GM04504 (cell line): ENCODE data around the gene RSAD2.
A peak's percentile ranks its signal among the peaks of the same experiment; 100 is the strongest.
"Not testable (repeated sequence)": the region's sequence is repeated elsewhere in the genome, so short reads cannot be mapped to it uniquely, and the experiment has no call there.

ENCODE experiments used
- DNase-seq: peaks from one replicate; pipeline ENCODE4 v3.0.0-alpha.2; 2012; ENCODE audit warnings: low read depth

The RSAD2 gene, protein sequence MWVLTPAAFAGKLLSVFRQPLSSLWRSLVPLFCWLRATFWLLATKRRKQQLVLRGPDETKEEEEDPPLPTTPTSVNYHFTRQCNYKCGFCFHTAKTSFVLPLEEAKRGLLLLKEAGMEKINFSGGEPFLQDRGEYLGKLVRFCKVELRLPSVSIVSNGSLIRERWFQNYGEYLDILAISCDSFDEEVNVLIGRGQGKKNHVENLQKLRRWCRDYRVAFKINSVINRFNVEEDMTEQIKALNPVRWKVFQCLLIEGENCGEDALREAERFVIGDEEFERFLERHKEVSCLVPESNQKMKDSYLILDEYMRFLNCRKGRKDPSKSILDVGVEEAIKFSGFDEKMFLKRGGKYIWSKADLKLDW

GRCh38 chr2:6877402-6878304 lies at the start of gene RSAD2:
Gene RSAD2, plus strand, starts transcription at chr2:6877777. Its CDS starts 24 bp downstream, at chr2:6877801.
- peak; percentile 10 for DNase-seq

DNA sequence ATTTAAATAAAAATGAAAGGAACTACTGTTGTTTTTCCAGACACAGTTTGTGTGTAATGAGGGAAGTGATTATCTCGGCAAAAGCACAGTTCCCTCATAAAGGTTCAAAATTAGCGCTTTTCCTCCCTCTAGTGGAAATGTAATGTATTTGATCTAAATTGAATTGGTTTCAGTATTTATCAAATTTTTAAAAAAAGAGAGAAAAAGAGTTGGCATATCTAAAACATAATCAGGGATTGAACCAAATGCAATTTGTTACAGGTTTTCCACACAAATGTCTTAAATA lies 49.3 kb upstream of the RSAD2 start:
- no peak for DNase-seq

GRCh38 chr2:6831229-6831628 lies 46.3 kb upstream of the RSAD2 start:
- no peak for DNase-seq

- DNase-seq: no peak
These were observed 44.8 kb upstream of the RSAD2 start for GRCh38 chr2:6832596-6833299.

DNA sequence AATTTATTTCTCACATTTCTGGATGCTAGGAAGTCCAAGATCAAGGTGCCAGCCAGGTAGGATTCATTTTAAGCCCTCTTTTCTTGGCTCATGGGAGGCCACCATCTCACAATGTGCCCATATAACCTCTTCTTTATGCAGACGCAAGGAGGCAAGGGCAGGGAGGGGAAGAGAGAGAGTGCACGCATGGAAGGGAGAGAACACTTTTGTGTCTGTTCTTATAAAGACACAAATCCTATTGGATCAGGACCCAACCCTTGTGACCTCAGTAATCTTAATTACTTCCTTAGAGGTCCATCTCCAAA lies 44.3 kb upstream of the RSAD2 start:
- no peak for DNase-seq

GRCh38 chr2:6834163-6834562 lies 43.4 kb upstream of the RSAD2 start:
- no peak for DNase-seq

DNA sequence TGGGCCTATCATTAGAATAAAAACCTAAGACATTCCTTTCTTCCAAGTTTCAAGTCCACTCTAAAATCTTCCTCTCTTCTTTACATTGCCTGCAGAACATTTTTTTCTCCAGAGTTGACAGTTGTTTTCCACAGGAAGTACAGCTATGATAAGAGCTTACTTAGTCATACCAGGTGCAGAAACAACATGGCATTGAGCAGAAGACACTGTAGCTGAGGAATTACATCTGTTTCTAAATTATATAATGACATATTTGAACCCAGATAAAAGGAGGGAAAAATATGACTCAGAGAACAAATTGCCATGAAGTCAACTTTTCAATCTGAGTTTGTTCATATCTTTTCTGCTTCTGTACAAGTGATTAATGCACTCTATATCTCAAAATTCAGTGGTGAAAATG lies 42.1 kb upstream of the RSAD2 start:
- no peak for DNase-seq

- DNase-seq: no peak
These were observed 38.8 kb upstream of the RSAD2 start for GRCh38 chr2:6838673-6839319.

DNA sequence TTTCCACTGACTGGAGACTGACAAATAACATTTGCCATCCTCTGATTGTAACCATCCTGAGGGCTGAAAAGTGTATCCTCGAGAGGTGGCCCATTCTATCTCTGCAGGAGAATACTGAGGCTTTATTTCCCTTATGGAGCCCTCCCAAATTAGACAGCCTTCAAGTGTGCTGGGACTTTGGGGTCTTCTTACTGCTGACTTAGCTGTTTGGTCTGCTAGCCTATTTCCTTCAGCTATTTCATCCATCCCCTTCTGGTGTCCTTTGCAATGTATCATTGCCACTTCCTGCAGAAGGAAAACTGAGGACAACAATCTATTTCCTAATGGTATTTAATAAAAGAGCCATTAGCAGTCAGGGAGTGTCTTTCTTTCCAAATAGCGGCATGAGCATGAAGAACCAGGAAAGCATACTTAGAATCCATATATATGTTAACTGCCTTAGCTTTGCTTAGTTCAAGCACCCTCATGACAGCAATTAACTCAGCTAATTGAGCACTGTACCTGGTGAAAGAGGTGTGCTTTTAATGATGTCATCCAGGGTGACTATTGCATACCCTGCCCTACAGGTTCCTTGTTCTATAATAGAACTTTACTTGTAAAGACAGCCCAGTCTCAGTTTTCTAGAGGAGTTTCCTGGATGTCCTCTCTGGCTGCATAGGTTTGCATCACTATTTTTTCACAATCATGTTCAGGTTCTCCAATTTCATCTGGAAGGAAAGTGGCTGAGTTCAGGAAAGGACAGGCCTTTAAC lies 35.9 kb upstream of the RSAD2 start:
- no peak for DNase-seq

GRCh38 chr2:6845312-6845711 lies 32.3 kb upstream of the RSAD2 start:
- no peak for DNase-seq

- no peak for DNase-seq
These were observed 31.7 kb upstream of the RSAD2 start for GRCh38 chr2:6845903-6846302.

DNA sequence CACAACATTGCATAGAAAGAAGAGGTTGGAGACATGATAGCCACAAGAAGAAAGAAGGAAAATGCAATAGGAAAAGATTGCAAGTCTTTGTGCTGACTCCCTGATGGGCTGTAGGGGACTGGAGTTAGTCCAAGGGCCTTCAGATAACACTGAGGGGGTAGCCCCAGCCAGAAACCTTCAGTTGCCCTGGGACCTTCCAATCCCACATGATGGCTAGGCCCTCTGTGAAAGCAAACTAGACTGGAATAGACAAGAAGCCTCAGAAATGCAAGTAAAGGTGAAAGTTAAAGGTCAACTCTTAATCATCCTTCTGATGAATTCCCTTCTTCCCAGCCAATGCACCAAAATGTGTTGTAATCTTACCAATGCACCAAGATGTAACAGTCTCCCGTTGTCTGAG lies 31.0 kb upstream of the RSAD2 start:
- DNase-seq: no peak

- DNase-seq: no peak
These were observed 30.5 kb upstream of the RSAD2 start for GRCh38 chr2:6846967-6847681.

- no peak for DNase-seq
These were observed 25.4 kb upstream of the RSAD2 start for GRCh38 chr2:6852195-6852594.

GRCh38 chr2:6854416-6854815 lies 23.2 kb upstream of the RSAD2 start:
- DNase-seq: no peak

DNA sequence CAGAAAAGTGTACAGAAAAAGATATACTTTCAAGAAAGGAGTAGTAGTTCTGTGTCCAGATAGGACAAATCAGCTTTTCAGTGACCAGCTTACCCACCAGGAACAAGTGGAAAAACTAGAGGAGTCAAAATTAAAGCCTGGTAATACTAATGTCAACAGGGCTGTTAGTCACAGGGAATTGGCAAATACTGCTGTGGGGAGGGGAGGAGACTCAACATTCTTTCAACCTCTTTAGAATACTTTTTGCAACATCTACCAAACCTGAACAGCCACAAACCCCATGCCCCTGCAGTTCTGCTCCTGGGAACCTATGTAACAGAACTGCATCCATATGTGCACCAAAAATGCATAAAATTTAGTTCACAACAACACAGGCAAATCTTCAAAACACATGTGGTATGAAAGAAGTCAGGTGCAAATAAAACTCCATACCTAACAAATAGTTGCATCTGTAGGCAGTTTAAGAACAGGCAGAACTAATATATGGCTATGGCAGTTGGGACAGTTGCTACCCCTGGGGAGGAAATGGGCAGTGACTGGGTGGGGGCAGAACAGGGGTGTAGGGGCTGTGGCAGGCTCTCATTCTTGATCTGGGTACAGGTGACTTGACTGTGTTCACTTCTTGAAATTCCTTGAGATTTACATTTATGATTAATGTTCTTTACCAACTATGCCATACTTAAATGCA lies 21.6 kb upstream of the RSAD2 start:
- DNase-seq: no peak

- DNase-seq: no peak
These were observed 21.0 kb upstream of the RSAD2 start for GRCh38 chr2:6856548-6856920.

DNA sequence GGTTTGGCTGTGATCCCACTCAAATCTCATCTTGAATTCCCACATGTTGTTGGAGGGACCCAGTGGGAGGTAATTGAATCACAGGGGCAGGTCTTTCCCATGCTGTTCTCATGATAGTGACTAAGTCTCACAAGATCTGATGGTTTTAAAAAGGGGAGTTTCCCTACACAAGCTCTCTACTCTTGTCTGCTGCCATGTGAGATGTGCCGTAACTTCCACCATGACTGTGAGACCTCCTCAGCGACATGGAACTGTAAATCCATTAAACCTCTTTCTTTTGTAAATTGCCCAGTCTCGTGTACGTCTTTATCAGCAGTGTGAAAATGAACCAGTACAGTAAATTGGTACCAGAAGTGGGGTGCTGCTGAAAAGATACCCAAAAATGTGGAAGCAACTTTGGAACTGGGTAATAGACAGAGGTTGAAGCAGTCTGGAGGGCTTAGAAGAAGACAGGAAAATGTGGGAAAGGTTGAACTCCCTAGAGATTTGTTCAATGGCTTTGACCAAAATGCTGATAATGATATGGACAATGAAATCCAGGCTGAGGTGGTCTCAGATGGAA lies 19.0 kb upstream of the RSAD2 start:
- DNase-seq: not testable (repeated sequence)

GRCh38 chr2:6860296-6860695 lies 17.3 kb upstream of the RSAD2 start:
- DNase-seq: no peak

GRCh38 chr2:6863792-6864191 lies 13.8 kb upstream of the RSAD2 start:
- DNase-seq: no peak
